ENCODE results near the gene PCYOX1L. TPM values are rescaled to one million over a fixed set of nuclear protein-coding genes. Genes with fewer than 3 reads are reported as not detected.

The PCYOX1L gene
- total RNA-seq, 2 experiments from 2014 or later: 17.2 to 18.2 TPM

DNA sequence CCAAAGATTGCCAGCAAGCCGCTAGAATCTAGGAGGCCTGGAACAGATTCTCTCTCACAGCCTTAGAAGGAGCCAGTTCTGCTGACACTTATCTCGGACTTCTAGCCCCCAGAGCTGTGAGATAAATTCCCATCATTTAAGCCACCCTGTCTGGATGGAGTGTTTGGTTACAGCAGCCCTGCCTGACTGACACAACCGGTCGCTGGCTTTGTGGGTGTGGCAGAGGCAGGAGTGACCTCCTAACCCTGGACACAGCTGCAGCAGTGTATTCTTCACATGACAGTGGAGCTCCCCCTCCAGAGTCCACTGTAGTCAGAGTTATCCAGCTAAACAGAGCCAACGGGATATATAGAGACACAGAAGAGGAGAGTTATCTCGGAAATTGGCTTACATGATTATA, 42.5 kb downstream of the PCYOX1L start:
- Mint-ChIP-seq H3K4me3 (no peak overlapping the region), H3K9me3 (no peaks in the 10 kb centered on the region), H3K27ac (no peak overlapping the region), H3K27me3 (no peaks in the 10 kb centered on the region), H3K36me3 (no peaks in the 10 kb centered on the region), H3K4me1 (no peaks in the 10 kb centered on the region)
- DNase-seq: no peak

DNA sequence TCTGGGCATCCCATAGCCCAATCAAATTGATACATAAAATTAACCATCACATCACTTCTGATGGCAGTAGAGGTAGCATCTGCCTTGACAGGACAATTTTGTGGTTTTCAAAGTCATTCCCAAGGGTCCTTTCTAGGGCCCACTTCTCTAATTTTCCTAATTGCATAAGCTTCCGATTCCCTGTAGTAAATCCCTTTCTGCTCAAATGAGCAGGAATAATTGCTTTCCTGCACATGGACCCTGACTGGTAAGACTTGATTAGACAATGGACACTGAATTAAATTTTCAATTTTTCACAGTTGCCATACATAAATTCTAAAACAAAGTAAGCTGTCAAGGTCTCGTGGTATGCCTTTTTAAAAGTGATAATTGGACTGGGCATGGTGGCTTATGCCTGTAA, 43.2 kb downstream of the PCYOX1L start:
- Mint-ChIP-seq H3K36me3 (no peaks in the 10 kb centered on the region), H3K4me1 (no peaks in the 10 kb centered on the region), H3K27ac (no peak overlapping the region), H3K27me3 (no peaks in the 10 kb centered on the region), H3K4me3 (no peak overlapping the region), H3K9me3 (no peaks in the 10 kb centered on the region)
- no peak for DNase-seq

DNA sequence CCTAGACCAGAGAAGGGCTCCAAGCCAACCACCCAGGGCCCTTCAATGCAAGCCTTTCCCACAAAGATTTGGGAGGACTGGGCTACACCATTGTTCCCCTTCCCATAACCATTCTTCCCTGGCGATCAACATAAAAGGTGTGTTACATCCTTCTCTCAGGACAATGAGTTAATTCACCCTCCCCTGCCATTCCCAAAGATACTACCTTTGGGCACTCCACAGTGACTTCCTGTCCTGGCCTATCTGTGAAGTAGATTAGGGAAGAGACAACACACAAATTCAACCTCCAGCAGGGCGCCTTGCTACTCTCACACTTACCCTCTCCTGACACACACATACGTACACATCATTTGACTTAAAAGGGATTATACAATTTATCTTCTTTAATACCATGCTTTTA, 44.4 kb downstream of the PCYOX1L start:
- H3K27ac Mint-ChIP-seq: no peak overlapping the region
- no peaks in the 10 kb centered on the region for H3K9me3 Mint-ChIP-seq
- H3K4me3 Mint-ChIP-seq: no peak overlapping the region
- no peaks in the 10 kb centered on the region for H3K36me3 Mint-ChIP-seq
- DNase-seq: no peak
- no peaks in the 10 kb centered on the region for H3K4me1 Mint-ChIP-seq
- H3K27me3 Mint-ChIP-seq: no peaks in the 10 kb centered on the region

DNA sequence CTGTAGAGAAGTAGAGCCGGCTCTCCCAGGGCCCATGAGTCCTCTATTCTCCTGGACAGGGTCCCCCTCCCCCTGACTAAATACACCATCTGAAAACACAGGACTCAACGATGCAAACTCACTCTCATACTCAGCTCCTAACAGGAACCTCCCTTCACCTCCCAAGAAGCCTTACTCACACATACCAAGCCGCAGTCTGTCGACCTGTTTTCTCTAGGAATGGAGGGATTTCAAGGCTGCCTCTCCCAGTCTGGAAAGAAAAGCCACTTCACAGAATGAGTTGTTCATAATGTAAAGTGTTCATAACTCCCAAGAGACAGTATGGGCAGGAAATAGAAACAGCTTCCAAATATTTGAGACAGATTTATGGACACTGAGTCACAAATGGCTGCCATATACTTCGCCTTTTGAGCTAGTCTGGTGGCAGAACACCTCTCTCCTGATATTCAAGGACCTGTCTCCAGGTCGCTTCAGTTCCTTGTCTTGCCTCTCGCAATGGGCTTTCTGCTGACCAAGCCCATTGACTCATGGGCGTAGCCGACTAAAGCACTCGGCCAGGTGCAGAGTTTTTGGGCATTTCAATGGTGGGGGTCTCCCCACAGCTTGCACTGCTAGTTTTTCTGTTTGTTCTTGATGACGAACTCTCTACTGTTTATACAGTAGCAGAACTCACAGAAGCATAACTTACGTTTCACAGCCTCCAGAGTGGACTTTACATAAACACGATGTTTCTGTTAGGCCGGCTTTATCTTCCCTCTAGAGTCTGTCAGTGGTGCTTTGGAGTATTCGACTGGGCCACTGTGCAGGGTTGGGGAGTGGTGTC, 46.3 kb downstream of the PCYOX1L start:
- Mint-ChIP-seq H3K27ac (no peak overlapping the region), H3K27me3 (no peaks in the 10 kb centered on the region), H3K4me3 (no peak overlapping the region), H3K4me1 (no peaks in the 10 kb centered on the region), H3K36me3 (no peaks in the 10 kb centered on the region), H3K9me3 (no peaks in the 10 kb centered on the region)
- no peak for DNase-seq

DNA sequence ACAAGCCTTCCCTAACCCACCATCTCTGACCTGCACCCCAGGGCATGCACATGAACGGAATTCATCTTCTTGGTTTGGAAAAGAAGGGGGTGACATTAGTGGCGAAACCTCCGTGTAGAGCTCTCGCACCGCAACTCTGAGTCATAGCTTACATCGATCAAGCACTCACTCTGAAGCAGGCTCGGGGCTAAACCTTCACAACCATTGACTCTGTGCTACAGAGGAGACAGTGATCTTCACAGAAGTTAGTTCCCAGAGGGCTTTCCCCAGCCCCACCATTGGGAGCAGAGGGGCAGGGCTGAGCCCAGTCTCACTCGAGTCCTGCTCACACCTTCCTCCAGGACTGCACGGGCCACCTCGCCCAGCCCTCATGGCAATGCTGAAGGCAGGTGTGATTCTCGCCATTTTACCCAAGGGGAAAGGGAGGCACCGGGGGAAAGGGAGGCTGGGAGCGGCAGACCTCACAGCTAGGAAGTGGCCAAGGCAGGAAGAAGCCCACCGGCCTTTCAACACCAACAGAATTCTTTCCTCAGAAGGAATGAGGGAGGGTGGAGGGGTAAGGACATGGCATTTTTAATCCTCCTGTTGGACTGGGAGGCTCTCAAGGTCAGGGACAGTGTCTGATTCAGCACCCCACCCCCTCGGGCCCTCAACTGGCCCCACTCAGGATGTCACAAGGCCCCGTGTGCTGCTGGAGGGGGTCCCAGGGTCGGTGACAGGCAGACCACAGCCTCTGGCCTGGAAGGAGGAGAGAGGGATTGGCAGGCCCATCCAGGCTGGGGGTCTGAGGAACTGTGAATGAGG, 47.1 kb downstream of the PCYOX1L start:
- H3K27me3 Mint-ChIP-seq: no peaks in the 10 kb centered on the region
- H3K4me3 Mint-ChIP-seq: no peak overlapping the region
- no peaks in the 10 kb centered on the region for H3K4me1 Mint-ChIP-seq
- H3K36me3 Mint-ChIP-seq: no peaks in the 10 kb centered on the region
- no peak overlapping the region for H3K27ac Mint-ChIP-seq
- no peak for DNase-seq
- no peaks in the 10 kb centered on the region for H3K9me3 Mint-ChIP-seq

DNA sequence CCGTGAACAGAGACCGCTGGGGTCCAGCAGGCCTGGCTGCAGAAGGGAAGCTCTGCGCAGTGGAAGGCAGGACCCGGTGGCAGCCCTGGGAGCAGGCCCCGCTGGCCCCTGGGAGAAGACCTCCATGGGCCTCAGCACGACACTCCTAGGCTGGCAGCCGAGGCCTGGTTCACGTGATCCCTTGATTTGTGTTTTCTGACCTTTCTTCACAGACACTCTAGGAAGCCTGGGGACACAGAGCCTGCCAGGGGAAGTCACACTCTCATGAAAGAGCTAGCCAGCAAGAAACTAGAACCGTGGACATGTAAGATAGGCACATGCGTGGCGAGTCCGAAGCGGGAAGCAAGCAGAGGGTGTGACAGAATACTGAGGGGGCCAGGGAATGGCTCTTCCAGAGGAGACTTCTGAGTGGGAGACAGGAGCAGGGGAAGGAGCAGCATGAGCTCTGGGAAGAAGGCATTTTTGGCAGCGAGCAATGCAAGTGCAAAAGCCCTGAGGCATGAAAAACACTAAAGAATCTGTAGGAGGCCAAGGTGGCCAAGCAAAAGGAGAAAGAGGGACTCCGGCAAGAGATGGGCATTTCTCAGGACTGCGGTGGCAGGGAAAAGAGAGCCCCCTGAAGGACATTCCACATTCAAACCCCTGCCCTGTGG, 47.8 kb downstream of the PCYOX1L start:
- no peak overlapping the region for H3K4me3 Mint-ChIP-seq
- H3K27ac Mint-ChIP-seq: no peak overlapping the region
- H3K4me1 Mint-ChIP-seq: no peaks in the 10 kb centered on the region
- no peaks in the 10 kb centered on the region for H3K36me3 Mint-ChIP-seq
- no peaks in the 10 kb centered on the region for H3K27me3 Mint-ChIP-seq
- no peaks in the 10 kb centered on the region for H3K9me3 Mint-ChIP-seq
- no peak for DNase-seq

DNA sequence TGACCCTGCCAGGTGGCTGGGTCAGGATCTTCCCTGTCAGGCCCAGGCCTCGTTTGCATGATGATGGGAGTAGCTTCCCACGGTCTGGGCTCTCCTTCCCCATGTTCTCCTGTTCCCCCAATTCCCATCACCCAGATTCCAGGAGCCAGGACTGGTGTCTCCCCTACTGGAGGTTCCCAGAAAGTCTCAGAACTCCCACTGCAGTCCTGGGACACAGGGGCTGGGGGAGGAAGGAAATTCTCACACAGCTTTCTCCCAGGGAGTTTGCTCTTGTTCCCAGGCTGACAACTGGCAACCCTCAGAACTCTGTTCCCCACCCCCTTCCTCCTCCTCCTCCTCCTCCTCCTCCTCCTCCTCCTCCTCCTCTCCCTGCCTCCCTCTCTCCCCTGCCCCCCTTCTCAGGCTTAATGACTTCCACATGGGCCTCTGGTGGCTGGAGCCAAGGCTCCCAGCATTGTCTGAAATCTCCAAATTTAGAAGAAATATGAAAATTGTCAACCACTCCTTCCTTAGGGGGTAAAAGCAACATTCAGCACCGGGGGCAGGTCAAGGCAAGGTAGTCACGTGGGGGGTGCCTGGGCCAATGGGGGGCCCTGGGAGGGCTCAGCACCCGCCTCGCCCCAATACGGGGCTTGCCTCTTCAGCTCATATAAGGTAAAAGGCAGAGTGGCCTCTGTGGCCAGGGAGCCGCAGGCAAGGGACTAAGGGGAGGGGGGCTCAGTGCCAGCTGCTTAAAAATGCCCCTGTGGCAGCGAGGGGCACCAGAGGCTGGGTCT, 48.5 kb downstream of the PCYOX1L start:
- Mint-ChIP-seq H3K36me3 (no peaks in the 10 kb centered on the region), H3K4me3 (no peak overlapping the region), H3K4me1 (no peaks in the 10 kb centered on the region), H3K27ac (no peak overlapping the region), H3K9me3 (no peaks in the 10 kb centered on the region), H3K27me3 (no peaks in the 10 kb centered on the region)
- no peak for DNase-seq

DNA sequence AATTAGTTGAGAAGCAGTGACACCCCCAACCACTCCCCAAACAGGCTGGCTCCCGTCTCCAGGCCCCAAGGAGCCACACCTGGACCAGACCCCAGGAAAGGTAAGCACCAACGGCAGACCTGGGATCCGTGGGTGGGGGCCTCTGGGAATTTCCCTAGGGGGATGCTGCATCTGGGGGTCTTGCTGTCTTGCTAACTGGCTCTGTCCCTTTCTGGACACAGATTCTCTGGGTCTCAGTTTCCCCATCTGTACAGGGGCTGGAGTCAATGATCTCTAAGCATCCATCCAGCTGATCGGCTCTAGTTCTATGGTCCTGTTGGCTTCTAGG, 49.1 kb downstream of the PCYOX1L start:
- Mint-ChIP-seq H3K4me3 (no peak overlapping the region), H3K27me3 (no peaks in the 10 kb centered on the region), H3K4me1 (no peaks in the 10 kb centered on the region), H3K9me3 (no peaks in the 10 kb centered on the region), H3K27ac (no peak overlapping the region), H3K36me3 (no peaks in the 10 kb centered on the region)
- DNase-seq: no peak

DNA sequence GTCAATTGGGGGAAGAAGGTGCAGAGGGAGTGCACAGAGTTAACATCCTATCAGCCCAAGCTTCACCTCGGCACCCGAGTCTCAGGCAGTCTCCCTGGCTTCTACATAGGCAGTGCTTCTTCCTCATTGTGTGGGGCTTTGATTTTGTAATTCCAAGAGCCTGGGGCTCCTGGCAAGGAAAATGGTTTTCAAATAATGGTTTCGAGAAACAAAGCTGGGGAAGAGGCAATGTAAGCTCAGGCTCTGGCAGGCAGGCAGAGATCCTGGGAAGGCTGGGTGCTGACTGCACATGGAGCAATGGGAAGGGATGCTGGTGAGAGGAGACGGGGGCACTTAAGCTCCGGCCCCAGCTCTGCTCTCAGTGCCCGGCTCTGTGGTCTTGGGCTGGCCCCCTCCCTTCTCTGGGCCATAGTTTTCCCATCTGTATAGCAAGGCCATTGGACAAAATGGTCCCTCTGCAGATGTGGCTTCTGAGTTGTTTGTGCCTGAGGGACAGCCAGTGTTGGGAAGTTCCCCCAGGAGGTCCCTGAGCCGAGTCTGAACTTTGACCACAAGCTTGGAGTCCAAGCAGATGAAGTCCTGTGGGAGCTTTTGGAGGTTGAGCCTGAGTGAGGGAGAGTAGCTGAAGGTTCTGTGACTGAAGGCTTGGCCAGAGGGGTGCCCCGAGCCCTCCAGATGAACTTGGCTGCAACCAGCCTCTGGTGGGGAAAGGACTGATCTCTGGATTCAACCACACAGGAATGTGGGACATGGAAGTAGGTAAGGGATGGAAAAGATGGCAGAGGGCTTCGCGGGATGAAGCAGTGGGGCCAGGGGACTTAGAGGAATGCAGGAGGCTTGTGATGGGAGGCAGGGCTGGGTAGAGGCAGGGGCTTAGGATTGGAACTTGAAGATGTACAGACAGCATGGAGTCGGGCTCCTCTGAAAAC, 49.7 kb downstream of the PCYOX1L start:
- H3K4me1 Mint-ChIP-seq: no peaks in the 10 kb centered on the region
- no peak for DNase-seq
- no peak overlapping the region for H3K27ac Mint-ChIP-seq
- no peak overlapping the region for H3K4me3 Mint-ChIP-seq
- H3K36me3 Mint-ChIP-seq: no peaks in the 10 kb centered on the region
- no peaks in the 10 kb centered on the region for H3K27me3 Mint-ChIP-seq
- H3K9me3 Mint-ChIP-seq: no peaks in the 10 kb centered on the region

DNA sequence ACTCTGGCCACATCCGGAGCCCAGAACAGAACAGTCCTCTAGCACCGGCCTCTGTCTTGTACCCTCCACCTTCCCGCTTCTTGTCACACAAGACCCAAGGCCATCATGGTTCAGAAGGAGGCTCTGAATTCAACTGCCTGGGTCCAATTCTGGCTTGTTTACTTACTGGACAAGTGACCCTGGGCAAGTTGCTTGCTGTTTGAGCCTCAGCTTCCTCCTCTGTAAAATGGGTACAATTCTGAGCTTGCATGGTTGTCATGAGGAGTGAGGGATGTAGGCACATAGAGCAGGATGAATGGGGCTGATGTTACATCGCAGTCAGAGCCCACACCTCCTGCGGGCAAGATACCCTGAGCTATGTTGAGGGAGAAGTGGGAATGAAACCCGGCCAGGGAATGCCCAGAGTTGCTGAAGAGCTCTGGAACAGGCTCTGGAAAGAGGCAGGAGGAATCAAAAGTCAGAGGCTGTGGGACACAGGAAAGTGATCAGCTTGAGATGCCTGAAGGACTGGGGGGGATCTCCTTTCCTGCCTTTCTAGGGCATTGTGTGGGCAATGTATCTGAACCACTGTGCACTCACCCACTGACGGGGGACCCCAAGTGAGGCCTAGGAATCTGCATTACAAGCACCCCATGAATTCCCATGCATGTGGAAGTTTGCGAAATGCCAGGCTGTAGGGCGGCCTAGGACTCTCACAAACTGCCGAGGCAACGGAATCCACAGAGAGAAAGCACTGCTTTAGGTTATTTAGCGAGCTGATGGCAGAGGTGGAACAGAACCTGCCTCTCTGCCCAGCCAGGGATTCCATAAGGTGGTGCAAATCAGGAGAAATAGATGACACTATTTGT, 50.6 kb downstream of the PCYOX1L start:
- H3K9me3 Mint-ChIP-seq: no peaks in the 10 kb centered on the region
- no peaks in the 10 kb centered on the region for H3K4me1 Mint-ChIP-seq
- no peak for DNase-seq
- H3K27me3 Mint-ChIP-seq: no peaks in the 10 kb centered on the region
- H3K4me3 Mint-ChIP-seq: no peak overlapping the region
- H3K27ac Mint-ChIP-seq: no peak overlapping the region
- no peaks in the 10 kb centered on the region for H3K36me3 Mint-ChIP-seq

DNA sequence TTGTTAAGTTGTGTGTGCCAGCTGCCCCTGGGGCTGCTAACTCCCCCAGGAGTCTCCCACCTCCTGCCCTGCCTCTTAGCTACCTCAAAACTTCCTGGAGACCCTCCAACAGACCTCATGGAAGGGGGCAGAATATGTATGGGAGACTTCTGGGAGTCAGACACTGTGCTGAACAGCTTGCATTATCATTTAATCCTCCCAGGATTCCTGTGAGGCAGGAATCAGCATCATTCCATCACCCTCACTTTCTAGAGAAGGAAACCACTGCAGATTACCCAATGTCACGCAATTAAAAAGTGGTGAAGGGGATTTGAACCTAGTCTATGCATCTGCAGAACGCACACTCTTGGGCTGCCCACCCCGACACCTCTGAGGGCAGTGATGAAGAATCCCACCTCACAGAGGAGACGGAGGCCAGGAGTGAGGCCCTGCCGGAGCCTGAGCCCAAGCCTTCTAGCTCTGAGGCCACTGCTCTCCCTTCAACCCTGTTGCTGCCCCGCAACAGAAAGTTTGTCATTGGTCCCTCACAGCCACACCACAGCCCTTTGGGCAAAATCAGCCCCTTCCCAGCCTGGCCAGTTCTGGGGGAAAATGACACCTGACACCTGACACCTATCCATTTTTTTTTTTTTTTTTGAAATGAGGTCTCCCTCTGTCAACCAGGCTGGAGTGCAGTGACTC, 51.6 kb downstream of the PCYOX1L start:
- no peak for DNase-seq
- Mint-ChIP-seq H3K4me3 (no peak overlapping the region), H3K4me1 (no peaks in the 10 kb centered on the region), H3K9me3 (no peaks in the 10 kb centered on the region), H3K27me3 (no peaks in the 10 kb centered on the region), H3K27ac (no peak overlapping the region), H3K36me3 (no peaks in the 10 kb centered on the region)

DNA sequence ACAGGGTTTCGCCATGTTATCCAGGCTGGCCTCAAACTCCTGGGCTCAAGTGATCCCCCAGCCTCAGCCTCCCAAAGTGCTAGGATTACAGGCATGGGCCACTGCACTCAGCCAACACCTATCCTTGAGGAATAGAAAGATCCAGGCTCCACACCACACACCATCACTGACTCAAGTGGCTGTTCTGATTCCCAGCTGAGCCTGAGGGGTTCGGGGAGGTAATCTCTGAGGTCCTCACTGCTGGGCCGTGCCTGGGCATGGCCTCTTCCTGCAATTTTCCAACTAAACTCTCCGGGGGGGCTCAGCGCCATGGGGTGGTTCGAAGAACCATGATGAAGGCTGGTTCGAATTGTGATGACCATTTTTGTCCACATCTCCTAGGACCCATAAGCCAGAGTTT, 52.2 kb downstream of the PCYOX1L start:
- Mint-ChIP-seq H3K27me3 (no peaks in the 10 kb centered on the region), H3K36me3 (no peaks in the 10 kb centered on the region), H3K4me1 (no peaks in the 10 kb centered on the region), H3K9me3 (no peaks in the 10 kb centered on the region), H3K4me3 (no peak overlapping the region), H3K27ac (no peak overlapping the region)
- DNase-seq: no peak

Measured in activated naive CD8-positive, alpha-beta T cell treated with anti-CD3 and anti-CD28 coated beads for 36 hours (primary cell).